Adipocyte (in vitro differentiated cells): Measurements from ENCODE around the gene CUEDC1.
"Not testable (repeated sequence)": the region's sequence is repeated elsewhere in the genome, so short reads cannot be mapped to it uniquely, and the experiment has no call there.

Experiments used
- DNase-seq: peaks from one replicate; pipeline ENCODE4 v3.0.0-alpha.2; 2015; ENCODE audit warnings: low read depth
- H3K27me3 ChIP-seq: replicated peaks from 2 replicates; pipeline ENCODE4 v1.7.0; 2013; ENCODE audit warnings: mild to moderate bottlenecking, low read length, moderate library complexity; ENCODE audit not compliant: control insufficient read depth, insufficient read depth
- H3K36me3 ChIP-seq: 2 replicates; pipeline ENCODE4 v1.7.0; 2013; ENCODE audit warnings: low read length, mild to moderate bottlenecking, moderate library complexity; ENCODE audit not compliant: control insufficient read depth, insufficient read depth, severe bottlenecking
- H3K4me1 ChIP-seq: 2 replicates; pipeline ENCODE4 v1.7.0; 2013; ENCODE audit warnings: mild to moderate bottlenecking, low read length, moderate library complexity; ENCODE audit not compliant: control insufficient read depth, insufficient read depth
- H3K4me3 ChIP-seq: 2 replicates; pipeline ENCODE4 v1.7.0; 2013; ENCODE audit warnings: mild to moderate bottlenecking, low read length, moderate library complexity
- H3K9ac ChIP-seq: 2 replicates; pipeline ENCODE4 v1.7.0; 2013; ENCODE audit warnings: mild to moderate bottlenecking, low read length, moderate library complexity
- H3K9me3 ChIP-seq: 2 replicates; pipeline ENCODE4 v1.7.0; 2013; ENCODE audit warnings: mild to moderate bottlenecking, low read length, moderate library complexity; ENCODE audit not compliant: control insufficient read depth

CUEDC1 gene

DNA sequence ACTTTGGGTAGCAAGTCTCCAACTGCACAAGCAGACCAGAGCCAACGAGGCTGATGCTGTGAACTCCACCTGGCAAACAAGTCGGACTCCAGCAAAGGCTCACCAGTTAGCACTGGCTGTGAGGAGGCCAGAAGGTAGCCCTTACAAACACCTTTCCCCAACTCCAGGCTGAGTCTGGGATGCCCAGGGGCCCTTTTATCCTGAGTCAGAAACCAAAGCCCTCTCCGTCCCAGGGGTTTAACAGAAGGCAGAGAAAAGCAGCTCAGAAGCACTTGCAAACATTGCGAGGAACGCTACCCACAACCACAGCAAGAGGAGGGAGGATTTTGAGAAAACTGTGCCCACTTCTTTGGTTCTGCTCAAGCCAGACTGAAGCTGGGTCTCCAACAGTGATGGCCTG, 25.0 kb downstream of the CUEDC1 start:
- no peak for DNase-seq
- no peaks in the 10 kb centered on the region for H3K9me3 ChIP-seq
- peaks cover 27% of the 10 kb centered on the region for H3K4me1 ChIP-seq
- H3K4me3 ChIP-seq, result no peak overlapping the region
- no peaks in the 10 kb centered on the region for H3K36me3 ChIP-seq
- no peaks in the 10 kb centered on the region for H3K27me3 ChIP-seq
- H3K9ac ChIP-seq, result no peak overlapping the region

DNA sequence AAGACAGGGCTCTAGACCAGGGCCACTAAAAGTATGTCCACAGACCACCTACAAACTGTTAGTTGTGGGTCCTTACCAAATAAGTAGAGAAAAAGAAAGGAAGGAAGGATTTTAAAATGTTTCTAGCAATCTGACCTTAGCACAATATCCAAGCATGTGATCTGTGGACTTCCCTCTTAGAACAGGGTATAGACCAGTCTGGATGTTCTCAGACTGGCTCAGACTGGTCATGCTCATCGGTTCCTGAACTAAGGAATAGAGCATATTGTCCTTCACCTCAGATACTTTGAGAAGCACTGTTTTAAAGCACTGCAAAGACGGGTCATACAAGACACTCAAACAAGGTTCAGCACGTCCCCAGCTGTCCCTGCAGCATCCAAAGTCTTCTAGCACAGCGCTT, 25.8 kb downstream of the CUEDC1 start:
- Histone ChIP-seq H3K9ac (no peak overlapping the region), H3K4me3 (no peak overlapping the region), H3K27me3 (no peaks in the 10 kb centered on the region), H3K4me1 (peaks cover 22% of the 10 kb centered on the region), H3K36me3 (no peaks in the 10 kb centered on the region), H3K9me3 (no peaks in the 10 kb centered on the region)
- no peak for DNase-seq

DNA sequence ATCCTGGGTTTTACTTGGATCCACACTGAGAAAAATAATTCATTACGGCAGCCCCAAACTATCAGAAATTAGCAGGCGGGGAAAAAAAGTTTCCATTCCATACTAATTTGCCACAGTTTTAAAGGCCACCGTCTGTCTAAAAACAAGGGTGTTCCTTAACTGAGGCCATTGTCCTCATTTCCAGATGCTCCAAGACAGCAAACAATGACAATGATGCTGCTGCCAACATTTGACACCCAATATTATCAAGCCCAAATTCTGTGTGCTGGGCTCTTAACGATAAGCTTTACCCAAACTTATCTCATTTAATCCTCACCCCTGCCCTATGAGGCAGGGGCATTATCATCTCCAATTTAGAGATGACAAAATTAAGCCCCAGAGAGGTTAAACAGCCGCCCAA, 26.3 kb downstream of the CUEDC1 start:
- H3K4me3 ChIP-seq, result no peak overlapping the region
- H3K4me1 ChIP-seq, result peaks cover 22% of the 10 kb centered on the region
- no peak for DNase-seq
- H3K9me3 ChIP-seq, result no peaks in the 10 kb centered on the region
- no peaks in the 10 kb centered on the region for H3K27me3 ChIP-seq
- no peak overlapping the region for H3K9ac ChIP-seq
- H3K36me3 ChIP-seq, result no peaks in the 10 kb centered on the region

DNA sequence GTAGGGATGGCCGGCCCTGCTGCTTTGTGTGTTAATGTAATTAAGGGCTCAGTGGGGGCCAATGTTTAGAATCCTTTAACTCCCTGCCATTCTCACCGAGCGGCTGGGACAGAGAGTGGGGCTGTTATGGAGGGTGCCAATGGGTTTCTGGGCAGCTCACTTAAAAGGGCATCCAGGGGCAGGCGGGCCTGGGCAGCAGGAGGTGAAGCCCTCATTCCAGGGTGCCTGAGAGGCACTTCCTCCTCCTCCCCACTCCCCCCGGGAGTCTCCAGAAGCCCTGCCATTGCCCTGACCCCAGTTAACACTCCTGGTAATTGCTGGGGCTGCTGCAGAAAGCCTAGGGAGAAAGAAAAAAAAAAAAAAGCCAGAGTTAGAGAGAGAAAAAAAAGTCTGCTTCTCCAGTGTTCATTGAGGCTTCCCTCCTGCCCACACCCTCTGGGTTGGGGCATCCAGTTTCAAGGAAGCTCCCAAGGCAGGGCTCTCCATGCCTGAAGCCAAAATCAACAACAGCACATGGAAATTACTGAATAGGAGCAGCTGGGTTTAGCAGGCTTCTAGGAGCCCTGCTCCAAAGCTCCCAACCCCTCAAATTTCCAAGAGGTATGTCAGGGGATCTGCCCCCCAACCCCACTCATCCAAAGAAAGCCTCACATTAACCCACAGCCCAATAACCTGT, 28.0 kb downstream of the CUEDC1 start:
- peaks cover 23% of the 10 kb centered on the region for H3K4me1 ChIP-seq
- peaks cover 4% of the 10 kb centered on the region for H3K36me3 ChIP-seq
- H3K9ac ChIP-seq, result no peak overlapping the region
- DNase-seq, result peak; percentile 94
- no peaks in the 10 kb centered on the region for H3K27me3 ChIP-seq
- H3K9me3 ChIP-seq, result no peaks in the 10 kb centered on the region
- H3K4me3 ChIP-seq, result no peak overlapping the region

DNA sequence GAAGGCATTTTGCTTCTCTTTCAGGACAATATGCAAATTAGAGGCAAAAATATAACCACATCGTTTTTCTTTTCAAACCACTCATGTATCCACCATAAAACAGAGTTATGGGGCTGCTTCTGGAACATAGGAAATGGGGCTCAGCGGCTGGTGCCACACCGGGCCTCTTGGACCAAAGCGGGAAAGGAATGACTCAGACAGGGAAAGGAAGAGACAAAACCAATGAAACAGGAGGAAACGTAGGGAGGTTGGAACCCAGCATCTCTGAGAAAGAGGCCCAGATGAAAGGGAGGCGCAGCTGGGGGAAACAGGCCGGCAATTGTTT, 28.5 kb downstream of the CUEDC1 start:
- DNase-seq, result no peak
- no peaks in the 10 kb centered on the region for H3K9me3 ChIP-seq
- H3K4me1 ChIP-seq, result peaks cover 26% of the 10 kb centered on the region

DNA sequence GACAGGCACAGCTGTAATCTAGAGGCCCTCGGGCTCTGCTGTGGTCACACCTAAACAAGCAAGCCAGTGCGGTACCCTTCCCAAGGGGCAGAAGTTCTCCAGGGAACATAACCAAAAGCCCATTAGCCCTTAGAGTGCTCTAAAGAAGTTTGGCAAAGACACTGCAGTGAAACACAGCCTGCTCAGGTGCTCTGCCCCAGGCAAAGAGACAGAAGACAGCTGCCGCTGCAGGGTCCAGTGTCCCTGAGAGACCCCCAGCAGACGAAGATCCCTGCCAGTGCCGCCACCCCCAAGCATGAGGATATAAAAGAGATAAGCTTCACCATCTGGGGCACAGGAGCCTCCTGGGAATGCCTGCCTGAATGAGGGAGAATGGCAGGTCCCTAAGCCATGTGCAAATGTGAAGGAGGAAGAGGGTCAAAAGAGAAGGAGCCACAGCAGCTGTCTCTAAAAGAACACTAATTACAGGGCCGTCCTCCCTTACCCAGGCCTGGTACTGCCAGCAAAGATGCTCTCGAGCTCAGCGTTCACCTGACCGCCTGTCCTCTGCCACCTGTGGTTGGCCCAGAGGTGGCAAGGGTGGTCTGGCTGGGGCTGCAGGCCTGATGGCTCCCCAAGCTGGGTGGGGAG, 29.7 kb downstream of the CUEDC1 start:
- peaks cover 25% of the 10 kb centered on the region for H3K4me1 ChIP-seq
- no peaks in the 10 kb centered on the region for H3K27me3 ChIP-seq
- H3K4me3 ChIP-seq, result no peak overlapping the region
- H3K9ac ChIP-seq, result no peak overlapping the region
- no peak for DNase-seq
- H3K36me3 ChIP-seq, result peaks cover 4% of the 10 kb centered on the region
- no peaks in the 10 kb centered on the region for H3K9me3 ChIP-seq

More for the DNA sequence above, 28.5 kb downstream of the CUEDC1 start:
- H3K9ac ChIP-seq, result no peak overlapping the region
- no peaks in the 10 kb centered on the region for H3K27me3 ChIP-seq
- H3K36me3 ChIP-seq, result peaks cover 4% of the 10 kb centered on the region
- no peak overlapping the region for H3K4me3 ChIP-seq

DNA sequence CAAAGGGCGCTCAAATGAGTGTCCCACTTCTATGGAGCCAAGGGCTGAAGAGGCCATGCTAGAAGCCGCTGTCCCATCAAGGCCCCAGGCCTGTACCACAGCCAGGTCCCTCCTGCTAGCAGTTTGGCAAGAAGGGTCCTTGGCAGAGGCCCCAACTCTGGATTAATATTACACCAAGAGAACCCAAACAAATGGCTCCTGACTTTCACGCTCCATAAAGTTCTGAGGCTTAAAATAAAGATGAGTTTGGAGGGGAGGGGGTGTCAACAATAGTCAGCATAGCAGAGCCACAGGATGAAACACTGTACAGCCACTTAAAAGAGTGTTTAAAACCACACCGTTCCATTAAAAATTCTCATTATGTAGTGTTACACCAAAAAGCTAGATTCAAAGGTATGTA, 30.5 kb downstream of the CUEDC1 start:
- Histone ChIP-seq H3K9ac (no peak overlapping the region), H3K27me3 (no peaks in the 10 kb centered on the region), H3K4me3 (no peak overlapping the region), H3K36me3 (peaks cover 4% of the 10 kb centered on the region), H3K9me3 (no peaks in the 10 kb centered on the region), H3K4me1 (peaks cover 23% of the 10 kb centered on the region)
- no peak for DNase-seq

DNA sequence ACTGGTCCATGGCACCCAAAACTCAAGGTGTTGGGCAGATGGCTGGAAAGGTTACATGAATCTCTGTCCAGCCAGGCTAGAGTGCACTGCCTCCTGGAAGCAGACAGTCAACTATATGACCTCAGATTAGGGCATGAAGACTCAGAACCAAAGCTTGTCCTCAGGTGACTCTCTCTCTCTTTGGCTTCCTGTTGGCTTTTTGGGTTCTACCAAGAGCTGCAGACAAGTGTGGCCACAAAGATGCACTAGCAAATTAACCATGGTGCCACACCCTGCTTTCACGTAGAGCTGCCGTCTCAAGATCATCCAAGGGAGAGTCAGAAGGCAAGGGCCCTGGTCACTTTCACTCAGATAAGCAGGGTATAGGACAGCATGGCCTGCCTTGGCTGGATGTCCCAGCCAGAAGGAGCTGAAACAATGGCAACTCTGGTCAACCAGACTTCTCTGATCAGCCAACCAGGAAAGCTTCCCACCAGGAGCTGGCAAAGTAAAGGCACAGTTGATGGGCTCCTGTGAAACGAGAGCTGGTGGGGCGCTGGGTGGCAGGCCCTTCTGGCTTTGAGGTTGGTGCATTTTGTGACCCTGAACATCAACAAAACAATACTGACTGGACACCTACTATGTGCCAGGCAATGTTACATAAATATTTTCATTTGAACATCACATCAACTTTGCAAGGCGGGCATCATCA, 31.9 kb downstream of the CUEDC1 start:
- no peak for DNase-seq
- no peak overlapping the region for H3K4me3 ChIP-seq

DNA sequence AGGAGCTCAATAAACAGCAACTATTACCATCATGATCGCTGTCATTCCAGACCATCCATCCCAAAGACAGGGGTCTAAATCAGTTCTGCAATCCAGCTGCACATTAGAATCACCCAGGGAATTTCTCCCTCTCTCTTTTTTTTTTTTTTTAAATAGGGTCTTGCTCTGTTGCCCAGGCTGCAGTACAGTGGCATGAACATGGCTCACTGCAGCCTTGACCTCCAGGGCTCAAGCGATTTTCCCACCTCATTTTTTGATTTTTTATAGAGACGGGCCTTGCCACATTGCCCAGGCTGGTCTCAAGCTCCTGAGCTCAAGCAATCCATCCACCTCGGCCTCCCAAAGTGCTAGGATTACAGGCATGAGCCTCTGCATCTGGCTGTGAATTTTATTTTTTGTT, 32.5 kb downstream of the CUEDC1 start:
- H3K4me3 ChIP-seq, DNase-seq, H3K9me3 ChIP-seq, H3K9ac ChIP-seq, H3K36me3 ChIP-seq, H3K27me3 ChIP-seq: not testable (repeated sequence)
- H3K4me1 ChIP-seq, result peaks cover 29% of the 10 kb centered on the region

More for the DNA sequence above, 31.9 kb downstream of the CUEDC1 start:
- Histone ChIP-seq H3K4me1 (peaks cover 23% of the 10 kb centered on the region), H3K27me3 (no peaks in the 10 kb centered on the region), H3K36me3 (peaks cover 4% of the 10 kb centered on the region), H3K9me3 (no peaks in the 10 kb centered on the region), H3K9ac (no peak overlapping the region)

DNA sequence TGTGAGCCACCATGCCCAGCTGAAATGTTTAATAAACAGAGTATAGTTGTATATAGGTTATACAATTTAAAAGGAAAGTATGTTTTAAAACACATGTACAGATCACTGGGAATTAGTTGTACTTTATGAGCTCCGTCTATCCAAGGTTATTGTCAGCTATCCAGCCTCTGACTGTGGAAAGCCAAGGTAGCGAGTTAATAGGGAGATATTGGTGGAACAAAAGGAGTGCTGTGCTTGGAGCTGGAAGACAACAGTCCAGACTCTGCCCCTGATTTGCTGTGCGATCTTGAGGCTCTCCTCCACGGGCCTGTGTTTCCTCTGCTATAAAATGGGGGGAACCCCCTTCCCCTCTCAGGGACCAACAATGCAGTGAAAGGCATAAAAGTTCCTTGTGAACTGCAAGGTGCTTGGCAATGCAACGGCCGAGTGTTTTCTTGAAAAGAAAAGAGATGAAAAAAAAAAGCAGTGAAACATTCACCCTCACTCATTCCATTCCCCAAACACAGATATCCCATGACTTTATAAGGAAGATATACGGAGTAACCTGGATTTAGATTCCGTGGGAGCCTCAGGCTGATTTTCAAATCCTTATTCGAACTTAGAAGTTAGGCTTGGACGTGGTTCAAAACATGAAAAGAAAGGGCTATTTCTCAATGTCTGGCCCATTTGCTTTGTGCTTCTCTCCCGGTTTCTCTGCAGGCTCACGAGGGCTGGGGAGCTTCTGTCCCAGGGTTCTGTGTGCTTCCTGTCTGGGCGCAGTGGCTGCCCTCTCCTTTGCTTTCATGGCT, 34.1 kb downstream of the CUEDC1 start:
- Histone ChIP-seq H3K36me3 (peaks cover 4% of the 10 kb centered on the region), H3K9ac (peak overlapping the region; percentile 60), H3K9me3 (no peaks in the 10 kb centered on the region), H3K4me1 (peaks cover 31% of the 10 kb centered on the region), H3K4me3 (peak overlapping the region; percentile 51), H3K27me3 (no peaks in the 10 kb centered on the region)
- peak; percentile 84 for DNase-seq

DNA sequence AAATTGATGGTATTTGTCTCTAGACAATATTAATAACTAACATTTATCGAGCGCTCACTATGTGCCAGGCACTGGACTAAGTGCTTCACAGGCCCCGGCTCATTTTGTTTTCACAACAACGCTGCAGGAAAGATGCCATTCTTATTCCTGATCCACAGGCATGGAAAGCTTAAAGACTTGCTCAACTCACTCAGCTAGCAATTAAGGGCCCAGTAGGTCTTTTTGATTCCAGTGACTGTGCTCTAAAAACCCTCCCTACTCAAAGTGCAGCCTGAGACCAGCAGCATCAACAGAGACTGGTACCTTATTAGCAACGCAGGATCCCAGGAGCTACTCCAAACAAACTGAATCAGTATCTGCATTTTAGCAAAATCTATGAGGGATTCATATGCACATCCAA, 35.3 kb downstream of the CUEDC1 start:
- H3K4me1 ChIP-seq, result peaks cover 38% of the 10 kb centered on the region
- H3K27me3 ChIP-seq, result no peaks in the 10 kb centered on the region
- no peak for DNase-seq
- H3K36me3 ChIP-seq, result peaks cover 4% of the 10 kb centered on the region
- H3K9ac ChIP-seq, result no peak overlapping the region
- H3K4me3 ChIP-seq, result no peak overlapping the region
- no peaks in the 10 kb centered on the region for H3K9me3 ChIP-seq
